Fibroblast of upper back skin (primary cell): Measurements from ENCODE around the gene IPO11.
A peak's percentile ranks its signal among the peaks of the same experiment; 100 is the strongest.

ENCODE experiments used
- DNase-seq: peaks from one replicate; pipeline ENCODE4 v3.0.0-alpha.2; 2013

The IPO11 gene

DNA sequence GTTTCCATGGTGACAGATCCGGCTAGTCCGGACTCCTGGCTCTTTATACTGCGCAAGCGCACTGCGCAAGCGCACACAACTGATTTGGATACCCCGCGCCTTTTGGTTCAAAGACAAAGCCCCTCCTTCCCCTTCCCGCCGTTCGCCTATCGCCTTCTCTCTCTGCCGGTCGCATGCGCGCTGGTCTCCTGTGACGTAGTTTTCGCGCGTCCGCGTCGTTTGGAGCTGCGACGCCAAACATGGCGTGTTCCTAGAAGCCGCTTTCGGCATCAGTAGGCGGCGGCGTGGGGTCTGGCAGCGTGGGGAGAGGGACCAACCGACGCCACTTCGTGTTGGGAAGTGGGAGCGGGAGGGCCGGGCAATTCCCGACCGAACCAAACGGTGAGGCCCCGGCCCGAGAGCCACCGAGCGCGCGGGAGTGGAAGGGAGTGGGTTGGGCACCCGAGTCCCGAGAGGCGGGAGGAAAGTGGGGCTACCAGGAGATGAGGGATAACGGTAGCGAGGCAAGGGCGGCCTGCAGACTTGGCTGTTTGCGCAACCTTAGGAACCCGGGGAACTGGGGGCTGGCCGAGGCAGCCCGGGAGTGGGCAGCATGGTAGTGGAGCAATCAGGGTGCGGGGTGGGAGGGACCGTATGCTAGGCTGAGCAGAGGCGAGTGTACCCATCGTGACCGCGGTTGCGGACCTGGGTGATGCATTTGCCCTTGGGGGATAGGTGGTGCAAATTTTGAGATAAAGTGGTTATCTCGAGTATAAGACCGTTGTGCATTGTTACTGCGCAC lies at the start of gene IPO11:
IPO11 (plus strand) TSS at position 215 of the 781 bp plus-strand sequence. CDS start 24,517 bp downstream, outside the sequence.
- peak; percentile 100 for DNase-seq

DNA sequence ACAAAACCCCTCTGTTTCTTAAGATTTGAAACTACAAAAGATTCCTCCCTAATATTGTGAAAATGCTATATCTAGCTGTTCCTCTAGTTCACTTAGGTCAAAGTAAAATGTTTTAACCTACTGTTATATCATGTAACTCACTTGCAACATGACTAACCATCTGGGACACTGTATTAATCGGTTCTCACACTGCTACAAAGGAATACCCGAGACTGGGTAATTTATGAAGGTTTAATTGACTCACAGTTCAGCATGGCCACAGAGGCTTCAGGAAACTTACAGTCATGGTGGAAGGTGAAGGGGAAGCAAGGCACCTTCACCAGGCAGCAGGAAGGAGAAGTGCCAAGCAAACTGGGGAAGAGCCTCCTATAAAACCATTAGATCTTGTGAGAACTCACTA lies 43.5 kb upstream of the IPO11 start:
- DNase-seq, result no peak

DNA sequence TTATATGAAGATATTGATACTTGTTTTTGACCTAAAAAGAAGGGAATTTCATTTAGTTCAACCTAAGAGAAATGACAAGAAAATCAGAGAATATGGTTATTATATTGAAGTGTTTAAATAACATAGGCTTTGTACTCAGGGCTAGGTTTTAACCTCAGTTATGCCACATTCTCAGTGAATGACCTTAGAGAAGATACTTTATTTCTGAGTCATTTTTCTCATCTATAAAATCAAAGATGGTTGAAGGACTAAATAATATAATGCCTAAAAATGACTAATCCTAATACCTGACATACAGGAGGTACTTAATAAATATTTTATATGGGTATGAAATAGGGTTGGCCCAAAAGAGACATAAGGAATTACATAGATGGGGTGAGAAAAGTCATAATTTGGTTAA lies 41.2 kb upstream of the IPO11 start:
- DNase-seq, result peak; percentile 10

DNA sequence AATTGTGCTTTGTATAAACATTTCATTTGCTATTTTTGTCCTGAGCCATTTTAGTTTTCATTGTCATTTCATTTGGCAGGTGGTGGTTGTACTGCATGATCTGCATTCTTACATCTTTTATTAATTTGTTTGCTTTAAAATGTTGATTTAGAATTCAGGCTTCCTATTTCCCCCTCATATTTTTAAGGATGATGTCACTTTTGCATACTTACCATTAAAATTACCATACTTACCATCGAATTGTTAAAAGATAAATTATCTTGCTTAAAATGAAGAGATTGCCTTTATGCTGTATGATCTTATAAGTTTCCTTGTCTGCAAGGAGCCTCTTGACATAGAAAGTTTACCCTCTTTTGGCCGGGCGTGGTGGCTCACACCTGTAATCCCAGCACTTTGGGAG lies 40.0 kb upstream of the IPO11 start:
- DNase-seq, result no peak

DNA sequence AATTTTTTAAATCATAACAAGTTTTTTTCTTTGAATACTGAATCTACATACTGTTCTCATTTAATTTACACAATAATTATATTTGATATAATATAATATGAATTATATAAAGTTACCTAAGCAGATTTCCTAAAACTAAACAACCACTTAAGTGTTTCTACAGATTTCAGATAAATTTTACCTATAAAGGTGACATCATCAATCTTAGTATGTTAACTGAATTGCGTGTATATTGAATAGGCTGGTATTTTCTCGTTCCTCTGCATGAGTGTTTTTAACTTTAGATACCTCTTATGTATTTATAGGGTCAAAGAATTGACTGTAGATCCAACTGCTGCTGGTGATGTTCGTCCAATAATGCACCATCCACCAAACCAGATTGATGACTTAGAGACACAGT lies 39.2 kb upstream of the IPO11 start:
- DNase-seq, result no peak

DNA sequence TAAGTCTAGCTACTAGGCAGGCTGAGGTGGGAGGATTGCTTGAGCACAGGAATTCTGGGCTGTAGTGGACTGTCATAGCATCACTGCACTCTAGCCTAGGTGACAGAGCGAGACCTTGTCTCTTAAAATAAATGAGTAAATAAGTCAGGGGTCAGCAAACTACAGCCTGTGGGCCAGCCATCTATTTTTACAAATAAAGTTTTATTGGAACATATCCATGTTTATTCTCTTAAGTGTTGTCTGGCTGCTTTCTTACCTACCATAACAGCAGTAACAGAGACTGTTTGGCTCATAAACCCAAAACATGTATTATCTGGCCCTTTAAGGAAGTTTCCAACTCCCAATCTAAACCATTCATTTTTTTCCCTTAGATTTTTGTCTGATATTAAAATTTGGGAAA lies 38.5 kb upstream of the IPO11 start:
- no peak for DNase-seq

DNA sequence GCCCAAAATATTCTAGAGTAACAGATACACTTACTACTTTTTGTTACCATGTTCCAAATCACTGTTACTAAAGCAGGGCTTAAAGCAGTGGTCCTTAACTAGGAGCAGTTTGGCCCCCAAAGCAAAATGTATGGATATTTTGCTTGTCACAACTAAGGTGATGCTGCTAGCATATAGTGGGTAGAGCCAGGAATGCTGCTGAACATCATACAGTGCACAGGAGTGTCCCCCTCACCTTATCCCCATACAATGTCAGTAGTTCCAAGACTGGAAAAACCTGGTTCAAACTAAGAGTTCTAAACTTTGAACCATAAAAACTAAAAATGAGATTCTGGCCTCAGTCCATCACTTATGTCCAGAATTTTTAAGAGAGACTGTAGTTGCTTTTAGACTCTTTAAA lies 36.9 kb upstream of the IPO11 start:
- no peak for DNase-seq

DNA sequence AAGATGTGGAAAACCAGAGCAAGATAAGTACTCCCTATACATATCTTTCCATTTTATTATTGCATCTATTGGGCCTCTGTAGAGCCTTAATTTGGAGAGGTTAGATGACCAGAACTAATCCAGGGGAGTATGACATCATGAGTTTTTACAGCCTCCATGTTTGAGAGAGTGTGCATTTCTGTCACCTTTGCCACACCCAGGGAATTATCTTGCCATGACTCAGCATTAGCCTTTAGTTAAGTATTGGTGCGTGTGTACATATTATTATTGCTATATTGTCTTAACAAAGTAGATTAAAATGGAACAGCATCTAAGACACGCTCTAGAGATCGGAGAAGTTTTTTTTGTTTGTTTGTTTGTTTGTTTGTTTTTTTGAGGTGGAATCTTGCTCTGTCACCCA lies 36.5 kb upstream of the IPO11 start:
- no peak for DNase-seq

DNA sequence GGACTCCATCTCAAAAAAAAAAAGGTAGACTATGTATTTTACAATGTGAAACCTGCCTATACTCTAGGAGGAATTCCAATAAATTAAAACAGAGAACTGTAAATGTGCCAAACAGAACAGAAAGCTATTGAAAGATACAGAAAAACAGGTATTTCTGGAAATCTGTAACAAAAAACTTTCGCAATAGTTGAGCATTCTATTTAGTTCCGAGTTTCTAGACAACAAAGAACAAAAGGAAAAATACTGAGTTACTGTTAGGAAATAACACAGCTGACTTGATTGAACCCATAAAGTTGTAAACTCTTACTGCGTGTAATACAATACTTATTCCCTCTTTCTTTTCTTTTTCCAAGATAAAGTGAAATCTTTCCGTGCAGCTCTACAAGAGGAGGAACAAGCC lies 27.4 kb upstream of the IPO11 start:
- DNase-seq, result no peak

DNA sequence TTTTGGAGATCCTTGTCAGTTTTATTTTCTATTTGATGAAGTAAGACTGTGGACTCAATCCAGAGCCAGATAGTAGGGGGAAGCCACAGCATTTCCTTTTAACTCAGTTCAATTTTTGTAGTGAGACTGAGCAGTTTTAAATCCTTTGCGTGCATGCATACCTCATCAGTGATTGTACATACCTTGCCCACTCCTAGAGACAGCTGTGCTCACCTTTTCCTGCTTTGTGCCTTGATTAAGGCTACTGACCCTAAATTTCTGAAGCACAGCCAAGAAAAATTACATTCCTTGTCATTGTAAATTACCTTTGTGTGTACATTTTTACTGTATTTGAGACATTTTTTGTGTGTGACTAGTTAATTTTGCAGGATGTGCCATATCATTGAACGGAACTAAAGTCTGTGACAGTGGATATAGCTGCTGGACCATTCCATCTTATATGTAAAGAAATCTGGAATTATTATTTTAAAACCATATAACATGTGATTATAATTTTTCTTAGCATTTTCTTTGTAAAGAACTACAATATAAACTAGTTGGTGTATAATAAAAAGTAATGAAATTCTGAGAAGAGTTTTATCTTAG lies 26.7 kb upstream of the IPO11 start:
- DNase-seq, result no peak

DNA sequence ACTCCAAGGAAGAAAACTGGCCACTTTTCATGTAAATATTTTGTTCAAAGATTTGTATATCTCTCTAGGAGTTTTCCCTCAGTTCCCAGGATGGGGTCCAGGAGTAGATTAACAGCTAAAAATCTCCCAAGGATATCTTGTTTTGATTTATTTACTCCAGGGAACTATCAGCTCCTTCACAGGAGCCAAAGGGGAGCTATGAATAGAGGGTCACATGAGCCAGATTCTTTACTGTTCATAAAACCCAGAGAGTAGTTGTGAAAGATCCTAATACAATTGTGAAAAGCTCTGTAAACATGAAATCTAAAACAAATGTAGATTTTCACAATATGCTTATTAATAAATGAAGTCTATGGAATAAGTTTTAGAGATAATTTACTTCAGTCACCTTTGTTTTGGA lies 25.7 kb upstream of the IPO11 start:
- no peak for DNase-seq

DNA sequence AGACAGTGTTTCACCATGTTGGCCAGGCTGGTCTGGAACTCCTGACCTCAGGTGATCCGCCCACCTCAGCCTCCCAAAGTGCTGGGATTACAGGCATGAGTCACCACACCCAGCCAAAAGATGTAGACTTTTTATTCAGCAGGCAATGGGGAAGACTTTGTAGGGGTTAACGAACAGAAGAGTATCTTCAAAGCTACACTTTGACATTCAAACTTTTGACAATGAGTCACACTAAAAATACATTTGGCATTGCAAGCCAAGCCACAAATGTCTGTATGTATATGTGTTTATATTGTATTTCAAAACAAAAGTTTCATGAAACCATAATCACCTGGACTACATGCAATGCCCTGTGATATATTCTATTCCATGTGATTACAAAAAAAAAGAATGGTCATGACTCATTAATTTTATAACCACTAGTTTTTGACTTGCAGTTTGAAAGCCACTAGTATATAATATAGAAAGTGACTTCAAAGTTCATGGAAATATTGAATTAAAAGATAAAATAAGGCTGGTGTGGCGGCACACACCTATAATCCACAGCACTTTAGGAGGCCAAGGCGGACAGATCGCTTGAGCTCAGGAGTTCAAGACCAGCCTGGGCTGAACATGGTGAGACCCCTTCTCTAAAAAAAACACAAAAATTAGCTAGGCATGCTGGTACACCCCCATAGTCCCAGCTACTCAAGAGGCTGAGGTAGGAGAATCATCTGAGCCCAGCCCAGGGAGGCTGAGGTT lies 17.2 kb upstream of the IPO11 start:
- peak; percentile 31 for DNase-seq

DNA sequence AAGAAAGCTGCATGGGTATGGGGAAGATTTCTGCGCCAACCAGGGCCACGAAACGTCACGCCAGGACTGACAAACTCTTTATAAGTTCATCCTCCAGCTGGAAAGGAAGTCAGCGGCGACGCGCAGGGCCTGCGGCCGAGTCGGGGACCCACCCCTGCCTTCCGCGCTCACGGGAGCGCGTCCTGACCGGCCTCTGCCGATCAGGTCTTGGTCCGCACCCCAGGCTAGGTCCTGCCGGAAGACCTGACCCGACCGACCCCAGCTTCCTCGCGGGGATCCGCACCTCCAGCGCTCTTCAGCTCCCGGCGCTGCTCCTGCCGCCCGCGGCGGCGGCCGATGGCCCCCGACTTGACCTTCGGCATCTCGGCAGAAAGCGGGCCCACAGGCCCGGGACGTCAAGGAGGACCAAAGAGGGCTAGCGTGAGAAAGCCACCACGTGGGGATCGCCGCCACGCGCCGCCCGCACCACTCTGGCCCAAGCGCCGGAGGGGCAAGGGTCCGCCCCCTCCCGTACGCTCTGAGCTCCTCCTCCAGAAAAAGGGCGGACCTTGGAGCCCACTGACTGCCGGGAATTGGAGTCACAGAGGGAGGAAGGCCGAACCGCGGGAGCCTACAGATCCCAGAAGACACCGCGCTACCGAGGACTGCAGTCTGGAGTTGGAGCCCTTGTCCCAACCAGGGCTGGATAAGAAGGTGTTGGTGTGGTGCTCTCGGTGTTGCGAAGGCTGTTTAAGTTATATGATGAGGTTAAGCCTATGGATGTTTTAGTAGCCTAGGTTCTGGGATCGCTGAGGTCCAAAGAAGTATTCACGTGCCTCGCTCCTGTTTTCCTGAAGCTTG lies 8.9 kb upstream of the IPO11 start, which contains the start of gene DIMT1:
DIMT1 (minus strand) TSS at position 495 of the 840 bp plus-strand sequence; CDS start at position 362, 133 bp downstream.
- DNase-seq, result peak; percentile 97

DNA sequence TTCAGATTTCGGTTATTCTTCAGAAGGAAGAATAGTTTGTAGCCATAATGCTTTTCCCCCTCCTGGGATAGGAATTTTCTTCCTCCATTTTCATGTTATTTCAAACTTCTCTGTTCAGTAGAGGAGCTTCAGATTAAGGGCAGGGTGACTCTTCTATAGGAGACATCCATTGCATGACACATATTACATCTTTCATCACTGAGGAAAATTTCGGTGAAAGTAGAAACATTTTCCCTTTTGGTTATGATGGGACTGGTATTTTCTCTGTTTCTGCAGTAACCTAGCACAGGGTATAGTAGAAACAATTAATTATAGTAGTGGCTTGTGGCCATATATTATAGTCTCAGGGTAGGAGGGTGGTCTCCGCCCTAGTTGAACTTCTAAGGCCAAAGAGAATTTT lies 1.1 kb downstream of the IPO11 start:
- no peak for DNase-seq

DNA sequence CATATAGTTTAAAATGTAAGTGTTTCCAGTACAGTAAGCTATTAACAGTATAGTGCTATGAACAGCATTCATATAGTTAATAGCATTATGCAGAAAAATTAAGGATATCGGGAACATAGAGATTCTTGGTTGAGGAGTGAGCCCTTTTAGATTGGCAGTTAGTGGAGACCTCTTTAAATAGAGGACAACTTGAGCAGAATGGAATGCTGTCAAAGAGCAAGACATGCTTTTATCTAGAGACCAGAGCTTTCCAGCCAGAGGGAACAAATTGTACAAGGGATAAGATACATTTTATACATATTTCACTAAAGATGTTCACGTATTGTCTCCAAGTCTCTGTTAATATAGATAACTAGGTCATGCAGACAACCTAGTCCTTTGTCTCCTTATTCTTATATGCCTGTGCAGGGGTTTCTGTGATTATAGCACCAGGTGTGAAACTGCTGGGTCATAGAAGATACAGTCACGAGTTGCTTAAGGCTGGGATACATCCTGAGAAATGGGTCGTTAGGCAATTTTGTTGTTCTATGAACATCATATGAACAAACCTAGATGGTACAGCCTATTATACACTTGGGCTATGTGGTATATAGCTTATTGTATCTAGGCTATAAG lies 6.0 kb downstream of the IPO11 start:
- no peak for DNase-seq

DNA sequence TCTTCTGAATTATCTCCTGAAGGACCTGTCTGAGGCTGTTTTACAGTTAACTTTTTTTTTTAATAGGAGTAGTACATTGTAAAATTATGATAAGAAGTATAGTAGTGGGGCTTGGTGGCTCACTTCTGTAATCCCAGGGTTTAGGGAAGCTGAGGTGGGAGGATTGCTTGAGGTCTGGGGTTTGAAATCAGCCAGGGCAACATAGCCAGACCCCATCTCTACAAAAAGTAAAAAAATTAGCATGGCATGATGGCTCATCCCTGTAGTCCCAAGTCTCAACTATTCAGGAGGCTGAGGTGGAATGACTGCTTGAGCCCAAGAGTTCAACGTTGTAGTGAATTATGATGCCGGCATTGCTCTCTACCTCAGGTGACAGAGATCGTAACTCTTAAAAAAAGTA lies 7.0 kb downstream of the IPO11 start:
- no peak for DNase-seq

DNA sequence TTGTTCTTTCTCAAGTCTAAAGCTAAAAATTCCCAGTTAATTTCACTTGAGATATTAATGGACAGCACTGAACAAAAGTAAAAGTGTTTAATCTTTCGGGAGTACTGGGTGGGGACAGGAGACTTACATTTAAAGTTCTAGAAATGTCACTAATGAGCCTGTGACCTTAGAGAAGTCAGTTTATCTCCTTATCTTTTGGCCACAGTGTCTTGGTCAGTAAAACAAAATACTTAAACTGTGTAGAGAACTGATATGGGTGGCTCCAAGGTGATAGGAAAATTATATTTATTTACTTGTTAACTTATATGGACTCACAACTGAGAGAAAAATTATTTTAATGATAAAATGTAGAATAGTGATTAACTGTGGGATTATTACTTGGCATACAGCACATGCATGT lies 8.9 kb downstream of the IPO11 start:
- no peak for DNase-seq

DNA sequence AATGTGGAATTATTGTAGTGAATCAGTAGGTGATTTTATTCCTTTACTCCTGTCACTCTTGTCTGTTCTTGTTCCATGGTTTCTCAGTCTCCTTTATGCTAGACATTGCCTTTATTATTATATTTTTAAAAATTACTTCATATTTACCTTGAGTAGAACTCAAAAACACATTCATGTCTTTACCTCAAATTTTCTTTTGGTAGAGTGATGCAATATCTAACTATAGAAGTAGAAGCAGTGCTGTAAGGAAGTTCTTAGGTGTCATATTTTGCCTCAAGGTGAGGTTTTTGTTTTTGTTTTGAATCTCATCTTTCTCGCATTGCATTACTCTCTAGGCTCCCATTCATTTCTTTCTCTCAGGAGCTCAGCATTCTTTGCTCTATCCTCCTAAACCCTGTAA lies 12.2 kb downstream of the IPO11 start:
- DNase-seq, result no peak

DNA sequence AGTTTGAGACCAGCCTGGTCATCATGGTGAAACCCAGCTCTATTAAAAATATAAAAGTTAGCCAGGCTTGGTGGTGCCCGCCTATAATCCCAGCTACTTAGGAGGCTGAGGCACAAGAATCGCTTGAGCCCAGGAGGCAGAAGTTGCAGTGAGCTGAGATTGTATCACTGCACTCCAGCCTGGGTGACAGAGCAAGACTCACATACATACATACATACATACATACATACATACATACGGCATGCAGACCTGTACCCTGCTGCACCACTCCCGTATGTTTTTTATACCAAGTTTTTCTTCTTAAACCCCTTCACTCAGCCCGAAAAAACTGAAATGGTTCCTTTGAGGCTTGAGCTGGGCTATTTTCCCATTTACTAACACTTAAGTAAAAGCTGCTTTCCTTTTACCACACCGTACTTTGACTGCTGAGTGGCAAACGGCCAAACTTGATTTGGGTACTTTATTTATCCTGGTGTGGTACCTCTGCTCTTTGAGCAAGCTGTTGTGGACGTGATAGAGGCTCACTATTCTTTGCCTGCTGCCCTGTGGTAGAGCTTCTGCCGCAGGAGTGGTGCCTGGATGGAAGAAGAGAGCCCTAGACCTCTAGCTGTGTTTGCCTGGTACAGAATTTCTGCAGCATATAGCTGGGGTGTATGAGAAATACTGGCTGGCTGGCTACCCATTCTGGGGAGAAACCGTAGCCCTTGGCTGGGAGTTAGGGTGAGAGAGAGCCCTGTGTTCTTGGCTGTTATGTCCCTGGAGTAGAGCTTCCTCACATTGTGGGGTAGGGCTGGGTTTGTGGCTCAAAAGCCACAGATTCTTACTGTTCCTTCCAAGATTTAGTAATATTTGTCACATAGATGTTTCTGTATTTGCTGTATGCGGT lies 19.4 kb downstream of the IPO11 start:
- no peak for DNase-seq

DNA sequence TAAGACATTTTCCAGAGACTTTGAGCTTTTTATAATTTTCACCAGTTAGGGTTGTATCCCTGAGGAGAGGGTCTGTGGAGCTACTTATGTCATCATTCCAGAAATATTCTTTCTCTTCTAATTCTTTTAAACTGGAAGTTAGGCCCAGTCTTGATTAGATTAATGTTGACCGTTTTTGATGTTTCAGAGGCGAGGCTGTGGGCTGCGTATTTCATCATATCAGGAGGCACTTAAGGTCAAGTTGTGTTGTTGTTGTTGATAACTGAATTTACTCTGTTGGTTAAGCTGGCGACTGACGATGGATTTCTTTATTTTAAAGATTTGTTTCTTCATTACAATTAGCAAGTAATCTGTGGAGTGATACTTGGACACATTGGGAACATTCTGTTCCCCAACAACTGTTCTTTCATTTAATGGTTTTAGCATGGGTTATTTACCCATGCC lies 20.1 kb downstream of the IPO11 start:
- no peak for DNase-seq

DNA sequence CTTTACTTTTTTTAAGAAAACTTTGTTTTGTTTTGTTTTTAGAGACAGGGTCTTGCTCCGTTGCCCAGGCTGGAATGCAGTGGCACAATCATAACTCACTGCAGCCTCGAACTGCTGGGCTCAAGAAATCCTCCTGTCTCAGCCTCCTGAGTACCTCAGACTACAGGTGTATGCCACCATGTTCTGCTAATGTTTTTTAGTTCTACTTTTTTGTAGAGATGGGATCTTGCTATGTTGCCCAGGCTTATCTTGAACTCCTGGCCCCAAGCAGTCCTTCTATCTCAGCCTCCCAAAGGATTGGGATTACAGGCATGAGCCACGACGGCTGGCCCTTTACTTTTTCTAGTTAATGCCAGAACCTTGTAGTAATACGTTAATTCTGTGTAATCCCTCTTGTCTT lies 36.0 kb downstream of the IPO11 start:
- no peak for DNase-seq
